GM10847 (cell line): ENCODE measurements around the gene TGM5.

Experiments used
- POLR2A ChIP-seq: IDR thresholded peaks from 2 replicates; pipeline ENCODE4 v1.6.1; 2011; ENCODE audit not compliant: insufficient read length; ENCODE audit errors: extremely low read depth

The TGM5 gene

GRCh38 chr15:43280996-43281395, 14.3 kb upstream of the TGM5 start:
- no peak for TF ChIP-seq POLR2A

DNA sequence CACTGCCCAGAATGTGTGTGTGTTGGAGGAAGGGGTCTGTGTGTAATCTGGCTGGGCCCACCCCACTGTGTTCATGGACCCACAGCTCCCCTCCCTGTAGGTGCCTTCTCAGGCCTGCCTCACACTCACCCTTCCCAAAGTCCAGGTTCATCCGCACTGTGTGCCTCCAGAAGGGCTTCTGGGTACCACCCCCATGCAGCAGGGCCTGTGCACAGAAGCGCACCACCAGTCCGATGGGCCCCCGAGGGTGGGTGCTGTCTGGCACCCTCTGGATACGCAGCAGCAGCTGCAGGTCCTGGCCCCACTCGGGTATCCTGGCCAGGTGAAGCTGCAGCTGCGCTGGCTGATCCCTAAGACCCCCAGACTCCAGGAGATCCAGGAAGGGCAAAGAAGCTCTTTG, 12.8 kb upstream of the TGM5 start:
- no peak for TF ChIP-seq POLR2A

DNA sequence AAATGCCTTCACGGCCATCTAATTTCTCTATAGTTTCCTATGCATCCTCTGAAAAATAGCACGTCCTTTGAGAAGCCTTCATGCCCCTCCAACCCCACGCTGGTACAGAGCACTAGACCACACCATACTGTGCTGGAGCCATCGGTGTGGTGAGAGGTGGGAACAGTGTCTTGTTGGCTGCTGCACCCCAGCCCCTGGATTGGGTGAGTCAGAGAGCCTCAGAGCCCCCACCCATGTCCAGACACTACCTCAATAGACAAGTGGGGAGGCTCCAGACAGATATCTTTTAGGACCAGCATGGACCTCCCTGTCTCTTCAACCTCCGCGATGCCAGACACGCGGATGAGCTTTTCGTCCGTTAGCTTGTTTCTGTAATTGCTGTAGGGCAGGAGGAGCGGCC, 12.1 kb upstream of the TGM5 start:
- no peak for TF ChIP-seq POLR2A

- no peak for TF ChIP-seq POLR2A
Measured at GRCh38 chr15:43277901-43278300, 11.2 kb upstream of the TGM5 start.

- TF ChIP-seq POLR2A, result no peak
Measured at GRCh38 chr15:43277231-43277823, 10.6 kb upstream of the TGM5 start.

DNA sequence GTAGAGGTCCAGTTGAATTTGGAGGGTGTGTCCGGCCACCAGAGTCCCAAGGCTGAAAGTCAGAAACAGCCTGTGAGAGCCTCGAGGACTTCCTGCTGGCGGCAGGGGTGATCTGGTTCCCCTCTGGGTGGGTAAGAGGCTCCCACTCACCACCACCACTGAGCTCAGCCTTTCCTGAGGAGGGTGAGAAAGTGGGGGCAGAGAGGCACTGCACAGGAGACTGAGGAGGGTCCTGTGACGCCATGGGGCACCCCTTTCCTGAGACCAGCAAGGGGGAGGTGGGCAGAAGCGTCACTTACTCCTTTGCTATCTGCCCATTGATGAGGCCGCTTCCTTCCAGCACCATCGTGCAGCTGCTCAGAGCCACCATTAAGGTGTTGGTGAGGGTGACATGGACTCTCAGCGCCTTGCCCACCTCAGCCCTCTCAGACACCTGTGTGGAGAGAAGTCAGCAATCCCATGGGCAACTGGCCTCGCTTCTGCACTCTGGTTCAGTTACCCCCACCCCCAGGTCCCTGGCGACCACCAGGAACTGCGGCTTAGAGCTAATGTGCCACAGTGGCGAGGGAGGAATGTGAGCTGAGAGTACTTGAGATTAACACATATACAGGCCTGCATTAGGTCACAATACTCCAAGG, 10.0 kb upstream of the TGM5 start:
- TF ChIP-seq POLR2A, result no peak

DNA sequence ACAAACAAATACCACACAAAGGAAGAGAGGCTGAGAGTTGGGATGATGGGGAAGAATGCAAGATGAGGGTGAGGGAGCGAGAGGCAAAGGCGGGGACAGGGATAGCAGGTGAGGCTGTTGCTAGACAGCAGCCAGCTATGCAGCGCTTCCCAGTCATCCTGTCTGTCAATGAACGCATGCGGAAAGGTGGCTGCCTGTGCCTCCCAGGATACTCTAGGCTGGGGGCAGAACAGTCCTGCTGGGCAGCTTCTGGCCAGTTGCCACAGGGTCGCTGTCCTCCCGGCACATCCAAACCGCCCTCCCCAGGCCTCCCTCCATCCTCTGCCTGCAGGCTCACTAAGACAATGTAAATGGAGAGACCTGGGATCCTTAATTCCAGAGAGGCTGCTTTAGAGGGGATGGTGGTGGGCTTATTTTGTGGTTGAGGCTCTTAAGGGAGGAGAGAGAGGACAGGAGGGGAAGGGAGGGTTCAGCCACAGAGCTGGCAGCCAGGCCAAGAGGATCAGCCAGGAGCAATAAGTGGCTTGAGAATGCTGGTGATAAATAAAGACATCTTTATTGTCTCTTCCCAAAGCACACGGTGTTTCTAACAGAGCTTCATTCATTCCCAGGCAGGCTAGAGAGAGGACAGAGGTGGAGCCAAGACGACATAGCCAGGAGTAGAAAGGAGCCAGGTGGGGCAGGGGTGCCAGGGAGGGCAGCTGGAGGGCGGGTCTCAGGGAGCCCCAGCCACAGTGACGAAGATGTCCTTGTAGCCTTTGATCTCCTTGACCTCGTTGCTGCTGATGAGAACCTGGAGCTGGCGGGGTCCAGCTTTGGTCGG, 9.2 kb upstream of the TGM5 start:
- no peak for TF ChIP-seq POLR2A

- no peak for TF ChIP-seq POLR2A
Measured at GRCh38 chr15:43274136-43274535, 7.4 kb upstream of the TGM5 start.

GRCh38 chr15:43273243-43273642, 6.5 kb upstream of the TGM5 start:
- no peak for TF ChIP-seq POLR2A

DNA sequence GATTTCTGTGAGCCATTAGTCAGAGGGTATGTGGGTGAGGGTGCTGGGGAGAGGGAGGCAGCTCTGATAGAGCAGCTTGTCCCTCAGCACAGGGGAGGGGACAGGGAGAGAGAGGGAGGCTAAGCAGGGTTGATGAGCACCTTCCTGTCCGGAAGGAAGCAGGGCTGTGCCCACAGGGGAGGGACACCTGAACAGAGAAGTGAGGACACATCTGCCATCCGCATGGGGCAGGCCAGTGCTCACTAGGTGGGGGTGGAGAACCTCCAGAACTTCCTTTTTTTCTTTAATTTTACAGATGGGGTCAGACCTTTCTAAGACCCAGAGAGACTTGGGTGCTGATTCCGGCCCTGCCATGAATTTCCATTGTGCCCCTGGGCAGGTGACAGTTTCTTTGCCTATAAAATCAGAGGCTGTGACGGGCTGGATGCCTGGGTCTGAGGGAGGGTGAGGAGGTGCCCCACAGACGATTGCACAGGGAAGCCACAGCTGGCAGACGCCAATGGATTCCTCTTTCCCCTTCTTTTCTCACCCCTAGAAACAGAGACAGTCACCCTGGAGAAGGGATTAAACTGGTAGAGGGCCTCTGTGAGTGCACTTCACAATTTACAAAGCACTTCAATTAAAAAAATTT, 4.1 kb upstream of the TGM5 start:
- TF ChIP-seq POLR2A, result no peak

DNA sequence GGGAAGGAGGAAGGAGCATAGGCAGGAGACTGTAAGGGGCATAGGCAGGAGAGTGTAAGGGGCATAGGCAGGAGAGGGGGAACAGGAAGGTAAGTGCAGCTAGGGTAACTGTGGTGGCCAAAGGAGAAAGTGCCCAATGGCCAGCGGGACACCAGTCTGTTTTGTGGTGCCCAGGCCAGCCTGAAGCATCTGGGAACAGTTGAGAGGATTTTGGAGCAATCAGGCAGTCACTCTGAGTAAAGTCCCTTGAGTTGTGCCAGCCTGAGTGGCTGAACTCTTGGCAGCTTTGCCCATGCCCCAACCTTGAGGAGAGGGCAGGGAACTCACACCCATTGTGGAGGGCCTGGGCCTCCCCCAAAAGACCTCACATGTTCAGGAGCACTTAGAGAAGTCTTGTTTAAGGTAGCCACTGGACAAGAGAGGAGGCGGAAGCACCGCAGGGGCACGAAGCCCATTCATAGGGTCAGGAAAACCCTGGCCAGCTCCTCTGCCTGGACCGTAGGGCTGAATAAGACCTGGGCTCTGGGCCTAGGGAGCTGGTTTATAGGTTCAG, 3.5 kb upstream of the TGM5 start:
- TF ChIP-seq POLR2A, result no peak

DNA sequence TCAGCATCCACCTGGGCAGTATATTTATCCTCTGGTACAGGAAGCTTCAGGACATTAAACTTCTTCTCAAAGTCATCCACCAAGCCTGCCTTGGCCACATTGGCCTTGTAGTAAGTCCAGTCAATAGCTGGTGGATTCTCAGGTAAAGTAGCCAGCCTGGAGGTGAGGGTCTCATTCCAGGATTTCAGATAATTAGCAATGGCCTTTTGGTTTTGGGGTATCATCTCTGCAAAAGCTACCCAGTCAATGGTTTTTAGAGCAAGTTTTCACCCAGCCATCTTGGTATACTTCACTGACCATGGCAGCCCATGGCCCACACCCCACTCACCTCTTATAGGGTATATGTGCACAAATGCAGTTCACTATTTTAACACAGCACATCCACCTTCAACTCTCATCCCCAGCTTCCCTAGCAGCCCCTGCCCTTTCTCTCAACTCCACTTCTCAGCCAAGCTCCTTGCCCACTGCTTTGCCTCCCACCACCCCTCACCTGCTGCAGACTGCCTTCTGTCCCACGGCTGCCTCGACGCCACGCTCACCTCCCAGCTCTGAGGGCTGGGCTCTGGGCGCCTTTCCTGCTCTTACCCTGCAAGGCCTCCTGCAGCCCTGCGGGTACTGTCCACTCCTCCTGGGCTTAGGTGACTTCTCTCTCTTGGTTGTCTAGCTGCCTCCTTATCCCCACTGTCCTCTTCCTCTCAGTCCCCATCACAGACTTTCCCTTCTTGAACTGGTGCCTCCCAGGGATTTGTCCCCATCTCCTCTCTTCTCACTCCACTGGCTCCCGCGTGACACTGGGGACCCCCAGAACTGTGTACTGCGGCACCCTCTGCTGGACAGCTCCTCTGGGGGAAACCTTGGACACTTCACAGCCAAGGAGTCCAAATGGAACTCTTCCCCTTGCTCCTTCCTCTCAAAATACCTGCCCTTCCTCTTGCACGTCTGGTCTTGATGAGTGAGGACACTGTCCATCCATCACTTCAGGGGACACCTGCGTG, 1.7 kb upstream of the TGM5 start:
- no peak for TF ChIP-seq POLR2A

GRCh38 chr15:43267439-43267838, 711 bp upstream of the TGM5 start:
- no peak for TF ChIP-seq POLR2A

DNA sequence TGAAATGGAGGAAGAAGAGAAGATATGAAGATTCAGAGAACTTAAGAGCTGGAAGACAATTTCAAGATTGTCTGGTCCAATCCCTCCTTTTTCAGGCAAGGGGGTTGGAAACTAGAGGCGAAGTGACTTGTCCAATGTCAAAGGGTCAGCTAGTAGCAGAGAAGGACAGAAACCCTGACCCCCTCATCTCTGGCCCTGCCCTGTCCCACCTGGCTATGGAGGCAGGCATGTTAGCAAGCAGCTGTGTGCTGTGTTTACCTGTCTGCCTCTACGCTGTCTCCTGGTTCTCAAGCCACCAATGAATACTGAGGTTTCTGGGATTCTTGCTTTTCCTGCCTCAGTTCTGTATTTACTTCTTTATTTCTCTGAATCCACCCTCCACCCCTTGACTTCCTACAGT, 342 bp downstream of the TGM5 start:
- no peak for TF ChIP-seq POLR2A
